C1 segment of cervical spinal cord (tissue), 14 donors: ENCODE results near the gene IFITM10.

Experiments
- DNase-seq, 14 donors: peaks; one replicate each; lab custom pipeline; 2025; lab: John Stamatoyannopoulos, UW

The IFITM10 gene

DNA sequence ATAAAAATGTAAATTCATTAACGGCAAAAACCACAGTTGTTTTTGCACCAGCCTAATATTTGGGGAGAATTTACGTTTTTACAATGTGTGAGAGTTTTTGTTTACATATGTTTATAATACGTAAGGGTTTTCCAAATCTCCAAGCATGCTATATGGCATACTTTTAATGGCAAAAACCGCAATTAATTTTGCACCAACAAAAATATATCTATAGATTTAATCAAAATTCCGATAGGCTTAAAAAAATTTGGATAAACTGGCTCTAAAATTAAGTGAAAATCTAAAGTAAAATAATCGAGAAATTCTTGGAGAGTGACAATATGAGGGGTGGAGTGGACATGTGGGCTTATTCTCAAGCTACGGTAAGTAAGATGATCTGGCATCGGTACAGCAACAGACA lies 30.6 kb downstream of the IFITM10 start:
- no peak for DNase-seq

DNA sequence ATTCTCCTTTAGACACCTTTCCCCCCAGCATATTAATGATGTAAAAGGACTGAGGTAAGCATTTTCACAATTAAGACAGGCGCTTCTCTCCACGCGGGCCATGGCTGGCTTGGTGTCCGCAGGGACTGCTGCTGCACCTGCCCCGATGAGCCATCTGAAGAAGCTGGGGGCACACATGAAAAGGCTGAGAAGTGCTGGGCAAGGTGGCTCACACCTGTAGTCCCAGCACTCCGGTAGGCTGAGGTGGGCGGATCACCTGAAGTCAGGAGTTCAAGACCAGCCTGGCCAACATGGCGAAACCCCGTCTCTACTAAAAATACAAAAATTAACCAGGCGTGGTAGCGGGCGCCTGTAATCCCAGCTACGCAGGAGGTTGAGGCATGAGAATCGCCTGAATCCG lies 32.1 kb downstream of the IFITM10 start:
- no peak for DNase-seq

GRCh38 chr11:1717745-1718144 lies 32.6 kb downstream of the IFITM10 start:
- no peak for DNase-seq

DNA sequence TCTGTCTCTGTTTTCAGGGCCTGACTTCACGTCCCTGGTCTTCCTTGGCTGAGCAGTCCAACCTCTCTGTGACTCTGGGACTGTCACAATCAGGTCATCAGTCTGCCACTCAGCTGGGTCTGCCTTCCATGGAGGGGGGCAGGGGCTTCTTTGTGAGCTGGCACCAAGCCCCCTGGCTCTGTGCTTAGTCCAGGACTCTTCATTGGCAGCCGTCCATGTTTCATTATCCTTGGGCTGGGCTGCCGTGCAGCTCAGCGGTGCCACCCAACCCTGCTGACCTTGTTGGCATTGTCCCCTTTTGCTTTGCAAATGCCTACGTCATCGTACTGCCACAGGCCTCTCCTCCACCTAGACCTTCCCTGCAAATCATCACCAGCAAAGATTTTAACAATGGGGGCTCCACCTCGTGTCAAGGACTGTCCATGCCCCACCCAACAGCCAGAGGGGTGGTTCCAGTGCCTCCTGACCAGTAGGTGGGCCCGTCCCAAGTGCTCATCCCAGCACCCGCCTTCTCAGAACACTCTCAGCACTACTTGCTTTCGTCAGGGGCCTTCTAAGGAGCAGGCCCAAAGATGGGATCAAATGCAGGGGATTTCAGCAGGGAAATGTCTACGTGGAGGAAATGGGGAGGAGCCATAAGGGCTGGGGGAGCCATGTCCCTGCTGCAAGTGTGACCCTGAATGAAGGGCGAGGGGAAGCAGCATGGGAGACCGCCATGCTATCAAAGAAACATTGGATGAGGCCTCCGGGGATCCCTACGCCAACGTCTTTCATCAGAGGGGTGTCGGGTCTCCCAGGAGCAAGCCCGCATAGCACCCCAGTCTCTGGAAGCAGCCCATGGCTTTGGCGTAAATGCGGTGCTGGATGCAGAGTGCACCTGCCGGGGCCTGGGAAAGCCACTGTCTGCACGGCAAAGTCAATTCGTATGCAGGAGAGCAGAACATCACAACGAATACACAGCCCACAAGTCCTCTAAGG lies 35.2 kb downstream of the IFITM10 start:
- DNase-seq, result no peak

DNA sequence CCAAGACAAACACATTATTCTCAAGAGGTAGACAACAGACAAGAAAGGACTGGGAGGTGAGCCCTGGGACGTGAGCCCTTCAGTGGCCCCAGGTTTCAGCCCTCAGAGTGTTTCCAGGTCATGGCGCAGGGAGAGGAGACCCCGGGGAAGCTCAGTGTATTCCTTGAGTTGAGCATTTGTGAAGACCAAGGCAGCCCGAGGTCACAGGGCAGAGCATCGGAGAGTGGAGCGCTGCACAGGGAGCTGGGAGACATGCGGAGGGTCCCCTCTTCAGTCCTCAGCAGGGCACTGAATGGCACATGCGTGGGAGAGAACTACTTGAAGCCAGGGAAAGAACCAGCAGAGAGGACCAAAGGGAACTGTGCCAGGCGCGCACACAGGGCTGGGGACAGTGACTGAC lies 41.7 kb downstream of the IFITM10 start:
- DNase-seq, result no peak

DNA sequence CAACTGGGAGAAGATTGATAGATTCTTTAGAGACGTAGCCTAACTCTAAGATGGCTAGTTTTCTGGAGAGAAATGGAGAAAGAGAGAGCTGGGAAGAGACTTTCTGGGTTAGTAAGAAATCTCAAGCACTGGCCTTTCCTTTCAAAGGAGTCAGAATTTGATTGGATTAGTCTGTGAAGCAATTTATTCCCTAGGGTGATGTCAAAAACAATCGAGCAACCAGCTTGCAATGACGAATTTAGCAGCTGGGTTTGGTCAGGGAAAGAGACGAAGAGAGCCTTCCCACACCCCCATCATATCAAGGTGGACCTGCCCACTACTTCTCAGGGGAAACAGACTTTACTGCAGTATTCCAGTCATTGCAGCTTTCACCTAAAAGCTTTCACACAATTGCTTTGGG lies 42.6 kb downstream of the IFITM10 start:
- no peak for DNase-seq

DNA sequence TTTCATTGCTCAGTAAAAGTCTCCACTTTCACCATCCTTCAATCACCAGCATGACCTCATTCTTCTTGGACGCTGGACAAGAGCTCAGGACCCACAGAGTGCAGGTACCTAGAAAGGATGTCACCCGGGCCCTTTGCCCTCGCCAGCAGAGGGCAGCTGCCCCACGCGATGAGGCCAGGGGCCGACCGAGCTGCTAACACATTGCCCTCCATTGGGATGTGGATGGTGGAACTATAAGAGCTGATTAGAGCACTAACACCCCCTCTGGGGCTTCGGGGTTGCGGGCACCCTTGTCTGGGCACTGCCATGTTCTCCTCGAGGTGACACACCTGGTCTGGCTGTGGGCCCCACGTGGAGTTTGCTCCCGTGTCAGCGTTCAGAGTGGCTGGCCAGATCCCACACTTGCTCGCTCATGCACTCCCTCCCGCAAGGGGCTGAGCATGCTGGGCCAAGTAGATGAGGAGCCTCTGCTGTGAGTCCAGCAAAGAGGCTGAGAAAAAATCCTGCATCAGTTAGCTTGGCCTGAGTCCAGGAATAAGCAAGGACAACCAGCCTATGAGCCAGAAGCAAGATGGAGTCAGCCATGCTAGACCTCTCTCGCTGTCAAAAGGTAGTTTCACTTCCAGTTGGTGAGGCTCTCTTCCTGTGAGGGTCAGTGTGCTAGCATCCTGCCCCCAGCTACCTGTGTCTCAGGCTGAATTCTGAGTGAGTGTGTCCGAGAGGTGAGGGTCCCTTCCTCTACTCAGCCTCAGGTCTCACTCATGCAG lies 43.6 kb downstream of the IFITM10 start:
- DNase-seq, result no peak

- no peak for DNase-seq
These were observed 45.0 kb downstream of the IFITM10 start for GRCh38 chr11:1705126-1706052.

GRCh38 chr11:1703146-1703545 lies 47.2 kb downstream of the IFITM10 start:
- no peak for DNase-seq

- no peak for DNase-seq
These were observed 47.9 kb downstream of the IFITM10 start for GRCh38 chr11:1702506-1702905.

- DNase-seq, result no peak
These were observed 49.1 kb downstream of the IFITM10 start for GRCh38 chr11:1701091-1701807.

GRCh38 chr11:1699771-1700170 lies 50.6 kb downstream of the IFITM10 start:
- no peak for DNase-seq

DNA sequence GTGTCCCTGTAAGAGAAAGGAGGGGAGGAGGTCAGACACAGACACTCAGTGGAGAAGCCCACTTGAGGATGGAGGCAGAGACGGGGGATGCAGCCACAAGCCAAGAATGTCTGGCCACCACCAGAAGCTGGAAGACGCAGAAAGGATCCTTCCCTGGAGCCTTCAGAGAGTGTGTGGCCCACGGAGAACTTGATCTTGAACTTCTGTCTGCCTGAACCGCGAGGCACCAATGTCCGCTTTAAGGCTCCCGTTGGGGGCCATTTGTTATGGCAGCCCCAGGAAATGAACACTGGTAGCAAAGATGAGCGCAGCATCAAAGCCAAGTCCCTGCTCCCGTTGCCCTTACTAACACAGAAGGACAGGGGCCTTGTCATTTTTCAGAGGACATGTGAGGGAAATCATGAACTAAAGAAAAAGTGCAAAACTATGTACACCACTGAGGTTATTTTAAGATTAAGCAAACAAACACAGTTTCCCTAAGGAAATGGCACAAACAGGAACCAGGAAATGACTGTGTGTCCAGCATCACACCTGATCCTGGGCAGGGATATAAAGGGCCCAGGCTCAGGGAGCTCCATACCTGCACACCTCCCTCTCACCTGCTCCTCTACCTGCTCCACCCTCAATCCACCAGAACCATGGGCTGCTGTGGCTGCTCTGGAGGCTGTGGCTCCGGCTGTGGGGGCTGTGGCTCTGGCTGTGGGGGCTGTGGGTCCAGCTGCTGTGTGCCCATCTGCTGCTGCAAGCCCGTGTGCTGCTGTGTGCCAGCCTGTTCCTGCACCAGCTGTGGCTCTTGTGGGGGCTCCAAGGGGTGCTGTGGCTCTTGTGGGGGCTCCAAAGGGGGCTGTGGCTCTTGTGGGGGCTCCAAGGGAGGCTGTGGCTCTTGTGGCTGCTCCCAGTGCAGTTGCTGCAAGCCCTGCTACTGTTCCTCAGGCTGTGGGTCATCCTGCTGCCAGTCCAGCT lies 53.5 kb downstream of the IFITM10 start, which contains the start of gene KRTAP5-6:
KRTAP5-6 (plus strand) TSS at position 588 of the 963 bp plus-strand sequence; CDS start at position 639, 51 bp downstream.
- no peak for DNase-seq

- DNase-seq, result no peak
These were observed 54.8 kb downstream of the IFITM10 start for GRCh38 chr11:1695548-1696108.

GRCh38 chr11:1694846-1695547 lies 55.4 kb downstream of the IFITM10 start:
- no peak for DNase-seq

DNA sequence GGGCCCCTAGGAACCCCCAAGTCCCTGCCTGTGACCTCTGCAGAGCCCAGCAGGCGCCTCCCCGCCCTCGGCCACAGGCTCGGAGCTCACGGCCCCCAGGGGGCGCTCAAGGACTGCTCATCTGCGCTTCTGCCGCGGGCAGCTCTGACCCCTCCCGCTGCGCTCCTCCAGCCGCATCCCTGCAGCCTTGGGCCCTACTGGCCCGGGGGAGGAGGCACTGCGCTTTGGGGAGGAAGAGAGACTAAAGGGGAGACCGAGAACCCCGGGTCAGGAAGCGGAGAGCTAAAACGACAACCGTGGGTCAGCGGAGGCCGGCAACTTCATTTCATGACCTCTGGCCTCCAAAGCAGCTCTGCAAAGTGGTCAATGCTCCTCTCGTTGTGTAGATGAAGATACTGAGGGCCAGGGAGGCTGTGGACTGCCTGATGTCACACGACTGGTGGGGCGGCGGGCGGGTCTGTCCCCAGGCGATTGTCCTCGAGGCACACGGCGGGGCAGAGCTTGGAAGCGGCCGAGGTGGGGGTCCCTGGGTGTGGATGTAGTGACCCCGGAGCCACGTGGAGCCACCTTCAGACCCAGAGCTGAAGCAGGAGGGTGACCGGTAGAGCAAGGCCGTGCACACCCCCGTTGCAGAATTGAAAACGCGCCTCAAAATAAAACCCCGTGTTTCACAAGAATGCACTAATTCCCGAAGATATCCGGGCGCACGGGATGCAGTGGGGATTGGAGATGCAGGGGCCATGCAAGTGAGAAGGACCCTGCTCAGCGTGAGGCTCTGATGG lies 56.1 kb downstream of the IFITM10 start:
- DNase-seq, result peak in 13 of 14 donors; percentile 52 to 91 (median 75)

DNA sequence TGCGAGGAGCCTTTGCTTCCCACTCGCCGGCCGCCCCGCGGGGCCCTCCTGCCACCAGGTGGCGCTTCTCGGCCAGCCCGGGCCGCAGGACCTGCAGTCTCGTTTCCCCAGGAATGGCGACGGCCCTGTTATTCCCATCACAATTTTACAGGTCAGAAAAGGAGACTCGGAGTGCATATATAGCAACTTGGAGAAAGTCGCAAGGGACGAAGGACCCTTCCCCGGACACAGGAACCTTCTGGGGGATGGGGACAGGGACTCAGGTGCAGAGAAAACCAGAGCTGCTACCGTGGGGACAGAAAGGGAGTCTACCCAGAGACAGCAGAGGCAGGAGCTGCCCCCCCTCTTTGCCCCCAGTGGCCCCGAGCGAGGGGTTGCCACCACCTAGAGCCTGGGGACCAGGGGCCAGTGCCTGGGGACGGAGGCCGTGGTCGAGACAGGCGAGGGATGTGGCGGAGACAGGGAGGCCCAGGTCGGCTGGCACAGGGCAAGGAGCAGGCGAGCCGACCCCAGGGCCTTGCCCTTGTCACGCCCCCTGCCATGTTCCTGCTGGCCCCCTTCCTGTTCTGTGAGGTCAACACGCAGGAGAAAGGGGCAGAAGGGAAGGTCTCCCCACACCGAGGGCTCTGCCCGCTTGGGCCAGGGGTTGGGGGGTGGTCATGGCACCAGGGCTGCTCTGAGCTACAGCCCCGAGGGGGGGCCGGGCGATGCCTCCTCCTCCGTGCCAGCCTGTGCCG lies 56.9 kb downstream of the IFITM10 start:
- peak in 13 of 14 donors; percentile 31 to 80 (median 60) for DNase-seq
